ENCODE data around the gene TEK.
"Not testable (repeated sequence)": the region's sequence is repeated elsewhere in the genome, so short reads cannot be mapped to it uniquely, and the experiment has no call there.

Gene TEK

GRCh38 chr9:27182421-27182820 is 73.4 kb downstream of the TEK start:
- no peak for DNase-seq

GRCh38 chr9:27183131-27183530 is 74.1 kb downstream of the TEK start:
- no peak for DNase-seq

GRCh38 chr9:27183701-27184100 is 74.7 kb downstream of the TEK start:
- no peak for DNase-seq

GRCh38 chr9:27184556-27185351 is 75.7 kb downstream of the TEK start:
- no peak for DNase-seq

DNA sequence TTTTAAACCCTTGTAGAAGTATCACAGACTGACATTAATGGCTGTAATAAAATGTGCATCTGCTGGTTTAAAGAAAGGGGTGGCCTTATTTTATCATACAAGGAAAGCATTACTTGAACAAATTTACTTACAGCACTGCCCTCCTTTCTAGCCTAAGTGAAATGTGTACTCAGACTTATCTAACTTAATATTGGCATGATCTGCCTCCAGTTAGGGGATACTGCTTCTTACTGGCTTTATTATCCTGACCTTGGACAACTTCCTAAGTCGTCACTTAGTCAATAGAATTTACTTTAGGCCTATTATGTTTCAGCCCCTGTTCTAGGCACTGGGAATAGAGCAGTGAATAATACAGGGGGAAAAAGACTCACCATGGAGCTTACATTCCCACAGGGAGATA is 79.4 kb downstream of the TEK start:
- DNase-seq: no peak

GRCh38 chr9:27189426-27189825 is 80.4 kb downstream of the TEK start:
- no peak for DNase-seq

GRCh38 chr9:27192291-27192960 is 83.4 kb downstream of the TEK start:
- no peak for DNase-seq

DNA sequence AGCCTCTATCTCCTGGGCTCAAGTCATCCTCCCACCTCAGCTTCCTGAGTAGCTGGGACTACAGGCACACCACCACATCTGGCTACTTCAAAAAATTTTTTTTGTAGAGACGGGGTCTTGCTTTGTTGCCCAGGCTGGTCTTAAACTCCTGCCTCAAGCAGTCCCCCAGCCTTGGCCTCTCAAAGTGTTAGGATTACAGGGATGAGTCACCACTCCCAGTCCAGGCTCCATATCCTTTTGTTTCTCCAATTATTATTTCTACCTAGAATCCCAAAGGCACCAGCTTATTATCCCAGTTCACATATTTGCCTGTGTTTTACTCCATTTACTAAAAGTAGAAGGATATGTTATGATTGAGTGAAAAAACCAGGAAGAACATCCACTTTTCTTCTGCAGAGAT is 84.9 kb downstream of the TEK start:
- DNase-seq: no peak

DNA sequence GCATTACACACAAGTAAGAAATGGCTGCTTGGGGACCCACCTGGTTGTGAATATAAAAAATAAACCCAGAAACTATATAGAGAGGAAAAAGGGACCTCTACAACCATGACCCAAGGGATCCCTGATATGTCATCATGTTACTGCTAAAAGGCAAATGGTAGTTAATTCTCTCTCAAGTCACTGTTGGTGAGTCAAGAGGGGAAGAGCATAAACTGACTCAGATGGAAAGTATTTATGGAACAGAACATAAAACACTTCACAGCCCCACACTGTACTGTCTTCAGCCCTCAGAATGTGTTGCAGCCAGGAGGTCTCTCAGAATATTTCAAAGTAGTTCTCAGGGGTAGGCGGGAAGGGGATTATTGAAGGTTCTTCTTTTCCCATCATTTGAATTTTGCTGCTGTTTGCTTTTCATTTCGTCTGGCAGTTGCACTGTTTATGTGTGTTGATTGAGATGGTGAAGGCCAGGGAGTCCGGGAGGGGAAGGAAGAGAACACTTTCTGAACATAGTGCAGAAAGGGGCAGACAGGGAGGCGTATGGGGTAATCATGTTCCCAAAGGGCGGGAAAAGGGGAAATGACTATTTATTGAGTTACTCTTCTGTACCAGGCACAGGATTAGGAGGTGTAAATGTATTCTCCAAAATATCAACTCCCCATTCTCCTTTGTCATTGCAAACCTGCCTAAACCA is 85.5 kb downstream of the TEK start:
- no peak for DNase-seq

GRCh38 chr9:27195191-27195590 is 86.2 kb downstream of the TEK start:
- no peak for DNase-seq

DNA sequence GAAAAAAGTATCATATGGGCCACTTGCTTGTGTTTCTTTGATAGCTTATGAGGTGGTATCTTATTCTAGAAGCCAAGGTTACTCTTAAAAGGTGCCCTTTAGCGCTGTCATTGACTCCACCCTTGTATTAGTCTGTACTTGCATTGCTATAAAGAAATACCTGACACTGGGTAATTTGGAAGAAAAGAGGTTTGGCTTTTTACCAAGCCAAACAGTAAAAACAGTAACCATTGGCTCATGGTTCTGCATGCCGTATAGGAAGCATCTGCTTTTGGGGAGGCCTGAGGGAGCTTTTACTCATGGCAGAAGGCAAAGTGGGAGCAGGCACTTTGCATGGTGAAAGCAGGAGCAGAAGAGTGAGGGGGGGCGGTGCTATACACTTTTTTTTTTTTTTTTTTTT is 87.4 kb downstream of the TEK start:
- no peak for DNase-seq

DNA sequence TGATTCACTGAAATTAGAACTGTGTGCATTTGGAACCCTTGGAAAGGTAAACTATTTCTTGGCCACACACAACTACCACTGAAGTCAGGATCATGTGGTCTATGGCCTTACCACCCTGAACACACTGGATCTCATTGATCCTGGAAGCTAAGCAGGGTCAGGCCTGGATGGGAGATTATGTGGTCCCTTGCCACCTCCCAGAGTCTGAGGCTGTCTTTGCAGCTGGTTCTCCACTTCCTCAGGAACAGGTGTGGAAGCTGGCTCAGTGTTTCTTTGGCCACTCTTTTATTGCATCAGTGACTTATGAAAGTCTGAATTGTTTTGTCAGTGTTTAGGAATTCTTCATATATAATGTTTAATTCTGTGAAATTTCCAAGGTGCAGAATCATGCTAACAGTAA is 89.2 kb downstream of the TEK start:
- DNase-seq: no peak

- DNase-seq: no peak
Measured at GRCh38 chr9:27202056-27202455, 93.0 kb downstream of the TEK start.

GRCh38 chr9:27203783-27204182 is 94.8 kb downstream of the TEK start:
- DNase-seq: no peak

DNA sequence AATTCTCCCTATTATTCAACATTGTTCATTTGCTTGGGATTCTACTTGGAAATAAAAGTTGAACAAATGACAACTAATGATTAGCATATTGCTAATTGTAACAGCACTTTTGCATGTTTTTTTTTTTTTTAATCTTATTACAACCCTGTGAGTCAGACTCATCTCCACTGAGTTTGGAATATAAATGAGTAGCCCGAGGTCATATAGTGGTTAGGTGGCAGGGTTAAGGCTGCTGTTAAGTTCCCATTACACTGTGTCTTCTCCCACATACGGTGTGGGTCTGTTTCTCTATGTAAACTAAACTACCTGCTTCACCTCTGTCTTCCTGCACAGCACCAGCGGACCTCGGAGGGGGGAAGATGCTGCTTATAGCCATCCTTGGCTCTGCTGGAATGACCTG is 95.6 kb downstream of the TEK start:
- DNase-seq: no peak

- no peak for DNase-seq
Measured at GRCh38 chr9:27205198-27205597, 96.2 kb downstream of the TEK start.

DNA sequence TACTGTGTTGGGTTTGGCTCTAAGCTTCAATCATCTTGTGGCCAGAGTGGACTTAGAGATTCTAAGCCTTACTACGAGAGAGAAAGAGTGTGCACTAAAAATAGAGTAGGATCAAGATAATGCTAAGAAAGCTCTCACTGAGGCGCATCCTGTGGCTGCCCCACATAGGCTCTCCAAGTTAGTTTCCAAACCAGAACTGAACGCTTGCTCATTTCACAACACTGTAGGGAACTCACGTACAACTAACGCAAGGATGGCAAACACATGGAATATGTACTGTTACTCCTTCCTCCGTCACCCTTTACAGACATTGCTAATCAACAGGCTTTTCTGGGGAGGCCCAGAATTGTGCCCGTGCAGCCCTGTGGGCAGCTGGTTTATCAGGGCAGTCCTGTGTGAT is 97.0 kb downstream of the TEK start:
- DNase-seq: no peak

DNA sequence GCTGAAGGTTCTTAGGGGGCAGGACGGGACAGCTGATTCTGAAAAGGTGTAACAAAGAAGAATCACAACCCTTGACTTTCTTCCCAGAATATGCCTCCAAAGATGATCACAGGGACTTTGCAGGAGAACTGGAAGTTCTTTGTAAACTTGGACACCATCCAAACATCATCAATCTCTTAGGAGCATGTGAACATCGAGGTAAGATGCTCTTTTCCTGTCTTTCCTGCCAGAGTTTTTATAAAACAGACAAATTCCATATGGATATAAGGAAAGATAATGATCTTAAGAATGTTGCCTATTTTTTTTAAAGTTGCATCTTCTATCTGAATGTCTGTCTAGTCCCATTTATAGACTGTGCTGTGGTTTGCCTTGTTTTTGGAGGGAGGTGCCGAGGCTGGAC is 100.0 kb downstream of the TEK start:
- DNase-seq: no peak

- no peak for DNase-seq
Measured at GRCh38 chr9:27210588-27210987, 101.6 kb downstream of the TEK start.

DNA sequence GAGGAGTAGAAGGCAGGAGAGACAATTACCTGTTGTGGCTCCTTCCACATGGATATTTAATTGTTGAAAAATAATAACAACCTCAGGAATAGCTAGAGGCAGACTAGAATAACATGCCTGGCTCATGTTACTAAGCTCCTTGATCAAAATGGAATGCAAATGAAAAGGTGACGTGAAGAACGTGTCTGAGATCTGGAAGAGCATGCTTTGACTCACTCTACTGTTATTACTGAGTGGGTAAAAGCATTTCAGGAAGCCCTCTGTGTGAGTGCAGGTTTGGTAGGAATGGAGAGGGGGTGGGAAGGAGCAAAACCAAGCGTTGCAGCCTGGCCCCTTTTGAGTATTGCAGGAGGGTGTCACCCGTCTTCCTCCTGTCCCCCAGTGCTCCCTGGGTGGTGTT is 103.2 kb downstream of the TEK start:
- DNase-seq: no peak

DNA sequence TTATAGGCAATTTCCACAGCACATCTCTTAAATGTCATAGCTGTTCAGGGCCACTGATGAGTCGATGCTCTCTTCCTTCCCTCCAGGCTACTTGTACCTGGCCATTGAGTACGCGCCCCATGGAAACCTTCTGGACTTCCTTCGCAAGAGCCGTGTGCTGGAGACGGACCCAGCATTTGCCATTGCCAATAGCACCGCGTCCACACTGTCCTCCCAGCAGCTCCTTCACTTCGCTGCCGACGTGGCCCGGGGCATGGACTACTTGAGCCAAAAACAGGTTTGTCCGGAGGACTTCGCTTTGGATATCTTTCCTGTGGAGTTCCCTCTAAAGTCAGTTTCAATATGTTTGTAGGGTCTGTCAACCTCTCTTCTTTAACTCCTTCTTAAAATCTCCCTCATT is 103.6 kb downstream of the TEK start:
- no peak for DNase-seq

GRCh38 chr9:27227192-27227591 is 118.2 kb downstream of the TEK start:
- no peak for DNase-seq

DNA sequence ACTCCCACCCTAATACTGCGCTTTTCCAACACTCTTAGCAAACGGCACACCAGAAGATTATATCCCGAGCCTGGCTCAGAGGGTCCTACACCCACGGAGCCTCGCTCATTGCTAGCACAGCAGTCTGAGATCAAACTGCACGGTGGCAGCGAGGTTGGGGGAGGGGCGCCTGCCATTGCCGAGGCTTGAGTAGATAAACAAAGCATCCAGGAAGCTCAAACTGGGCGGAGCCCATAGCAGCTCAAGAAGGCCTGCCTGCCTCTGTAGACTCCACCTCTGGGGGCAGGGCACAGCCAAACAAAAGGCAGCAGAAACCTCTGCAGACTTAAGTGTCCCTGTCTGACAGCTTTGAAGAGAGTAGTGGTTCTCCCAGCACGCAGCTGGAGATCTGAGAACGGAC is 130.6 kb downstream of the TEK start:
- DNase-seq: not testable (repeated sequence)

GRCh38 chr9:27247756-27248155 is 138.7 kb downstream of the TEK start:
- no peak for DNase-seq

All from NCI-H524 treated with DMSO at 0.1 percent for 48 hours (cell line).